IMR-90 (cell line): Measurements from ENCODE around the gene DNAJB2. TPM values are rescaled to one million over a fixed set of nuclear protein-coding genes. Genes with fewer than 3 reads are reported as not detected.

Source experiments
- ATAC-seq: fragments of 200-7000 bp; cut with Tn5 transposase; 2 replicates; pipeline ENCODE4 v1.9.1; 2020; ENCODE audit warnings: low read depth, mild to moderate bottlenecking, moderate library complexity
- BruUV-seq: library from RNA; stranded (reverse); fragments of 400-500 nt; replicated peaks from 2 replicates; lab custom pipeline; 2021; lab: Mats Ljungman, UMichigan
- CTCF ChIA-PET: fragments of 300-600 bp; formaldehyde crosslinking; extraction: SDS; loops from one replicate; lab custom pipeline; 2021; ENCODE audit warnings: antibody characterized with exemption; lab: Yijun Ruan, JAX
- POLR2A ChIA-PET: fragments of 300-600 bp; sonication (Branson Sonifier 250); formaldehyde crosslinking; loops from one replicate; lab custom pipeline; 2022; ENCODE audit warnings: antibody characterized with exemption; ENCODE audit not compliant: unreplicated experiment; lab: Charles Lee
- DNase-seq: peaks from one replicate; pipeline ENCODE4 v3.0.0; 2013
- H2AFZ ChIP-seq: replicated peaks from 2 replicates; pipeline ENCODE3; 2013; ENCODE audit warnings: low read length, mild to moderate bottlenecking; ENCODE audit not compliant: poor library complexity
- H2AK5ac ChIP-seq: 2 replicates; pipeline ENCODE4 v1.6.1; 2013; ENCODE audit warnings: low read depth, low read length, inconsistent platforms
- H2AK9ac ChIP-seq: replicated peaks from 2 replicates; pipeline ENCODE3; 2013; ENCODE audit warnings: mild to moderate bottlenecking, low read depth, low read length, moderate library complexity; ENCODE audit not compliant: poor library complexity
- H2BK120ac ChIP-seq: 2 replicates; pipeline ENCODE4 v1.6.1; 2013; ENCODE audit warnings: low read depth, low read length, inconsistent platforms
- H2BK15ac ChIP-seq: 3 replicates; pipeline ENCODE4 v1.6.1; 2013; ENCODE audit warnings: low read depth, low read length, inconsistent platforms
- H2BK20ac ChIP-seq: 2 replicates; pipeline ENCODE4 v1.6.1; 2013; ENCODE audit warnings: low read depth, mild to moderate bottlenecking, inconsistent platforms, low read length, moderate library complexity
- H2BK5ac ChIP-seq: 2 replicates; pipeline ENCODE4 v1.6.1; 2013; ENCODE audit warnings: mild to moderate bottlenecking, low read depth, low read length, inconsistent platforms; ENCODE audit not compliant: poor library complexity, severe bottlenecking
- H3K14ac ChIP-seq: replicated peaks from 2 replicates; pipeline ENCODE4 v1.6.1; 2013; ENCODE audit warnings: low read depth, low read length, inconsistent platforms
- H3K18ac ChIP-seq: 2 replicates; pipeline ENCODE4 v1.6.1; 2013; ENCODE audit warnings: low read depth, low read length, control low read depth
- H3K23ac ChIP-seq: 2 replicates; pipeline ENCODE4 v1.6.1; 2013; ENCODE audit warnings: low read depth, low read length, inconsistent platforms
- H3K27ac ChIP-seq: 2 replicates; pipeline ENCODE4 v1.5.1; 2013; ENCODE audit warnings: mild to moderate bottlenecking, control low read depth, low read length; ENCODE audit not compliant: insufficient read depth
- H3K27me3 ChIP-seq: 2 replicates; pipeline ENCODE4 v1.6.1; 2013; ENCODE audit warnings: low read length; ENCODE audit not compliant: control insufficient read depth, insufficient read depth
- H3K36me3 ChIP-seq: 2 replicates; pipeline ENCODE4 v1.6.1; 2013; ENCODE audit warnings: low read length, mixed read lengths; ENCODE audit not compliant: control insufficient read depth, insufficient read depth
- H3K4ac ChIP-seq: 2 replicates; pipeline ENCODE4 v1.6.1; 2013; ENCODE audit warnings: low read depth, low read length, inconsistent platforms
- H3K4me1 ChIP-seq: 2 replicates; pipeline ENCODE4 v1.6.1; 2013; ENCODE audit warnings: low read length, mixed read lengths; ENCODE audit not compliant: control insufficient read depth, insufficient read depth
- H3K4me2 ChIP-seq: 2 replicates; pipeline ENCODE4 v1.6.1; 2013; ENCODE audit warnings: low read depth, mild to moderate bottlenecking, control low read depth, low read length, moderate library complexity
- H3K4me3 ChIP-seq: 2 replicates; pipeline ENCODE4 v1.5.1; 2013; ENCODE audit warnings: low read depth, mild to moderate bottlenecking, control low read depth, low read length, moderate library complexity; ENCODE audit not compliant: insufficient read depth
- H3K56ac ChIP-seq: 2 replicates; pipeline ENCODE4 v1.6.1; 2013; ENCODE audit warnings: low read length, inconsistent platforms; ENCODE audit not compliant: insufficient read depth; ENCODE audit errors: extremely low read depth
- H3K79me1 ChIP-seq, 2 experiments: 2 replicates each; pipeline ENCODE4 v1.6.1; 2013; ENCODE audit warnings: low read length in 2 of 2, inconsistent platforms in 1 of 2, low read depth in 1 of 2
- H3K9ac ChIP-seq: 2 replicates; pipeline ENCODE4 v1.6.1; 2013; ENCODE audit warnings: low read depth, low read length, control low read depth
- H3K9me1 ChIP-seq: 2 replicates; pipeline ENCODE4 v1.6.1; 2013; ENCODE audit warnings: low read length, inconsistent platforms; ENCODE audit not compliant: insufficient read depth
- H3K9me3 ChIP-seq: 2 replicates; pipeline ENCODE4 v1.6.1; 2013; ENCODE audit warnings: low read length; ENCODE audit not compliant: control insufficient read depth, insufficient read depth
- H4K20me1 ChIP-seq: 2 replicates; pipeline ENCODE4 v1.6.1; 2013; ENCODE audit warnings: low read length, inconsistent platforms; ENCODE audit not compliant: insufficient read depth
- H4K5ac ChIP-seq: 2 replicates; pipeline ENCODE4 v1.6.1; 2013; ENCODE audit warnings: mild to moderate bottlenecking, low read depth, low read length, control low read depth
- H4K8ac ChIP-seq, 2 experiments: 2 replicates each; pipeline ENCODE4 v1.6.1; 2013; ENCODE audit warnings: low read depth in 2 of 2, low read length in 2 of 2, control low read depth in 1 of 2, inconsistent platforms in 1 of 2
- H4K91ac ChIP-seq: 2 replicates; pipeline ENCODE4 v1.6.1; 2013; ENCODE audit warnings: low read depth, low read length, inconsistent platforms; ENCODE audit not compliant: insufficient read depth
- BHLHE40 ChIP-seq: fragments of 150-350 bp; IDR thresholded peaks from 2 replicates; pipeline ENCODE4 v1.6.1; 2016; ENCODE audit warnings: mild to moderate bottlenecking, low read depth, low read length
- CEBPB ChIP-seq: IDR thresholded peaks from 2 replicates; pipeline ENCODE4 v1.6.1; 2012; ENCODE audit warnings: low read depth, low read length, improper control_type of control experiment
- CHD1 ChIP-seq: IDR thresholded peaks from 2 replicates; pipeline ENCODE4 v1.6.1; 2012; ENCODE audit warnings: low read depth, low read length, improper control_type of control experiment
- FOS ChIP-seq: fragments of 150-350 bp; IDR thresholded peaks from 2 replicates; pipeline ENCODE4 v1.6.1; 2016; ENCODE audit warnings: low read depth, low read length
- MAFK ChIP-seq: IDR thresholded peaks from 2 replicates; pipeline ENCODE4 v1.6.1; 2012; ENCODE audit warnings: low read depth, low read length, improper control_type of control experiment
- MAZ ChIP-seq: IDR thresholded peaks from 2 replicates; pipeline ENCODE4 v1.6.1; 2012; ENCODE audit warnings: low read depth, mild to moderate bottlenecking, low read length, improper control_type of control experiment, moderate library complexity, borderline replicate concordance
- MXI1 ChIP-seq: IDR thresholded peaks from 2 replicates; pipeline ENCODE4 v1.6.1; 2012; ENCODE audit warnings: low read depth, mild to moderate bottlenecking, low read length, moderate library complexity, borderline replicate concordance
- NFE2L2 ChIP-seq: fragments of 150-350 bp; IDR thresholded peaks from 2 replicates; pipeline ENCODE4 v1.6.1; 2016; ENCODE audit warnings: low read depth, mild to moderate bottlenecking, low read length
- POLR2A ChIP-seq: IDR thresholded peaks from 2 replicates; pipeline ENCODE4 v1.6.1; 2012; ENCODE audit warnings: mild to moderate bottlenecking, low read depth, low read length
- RAD21 ChIP-seq: IDR thresholded peaks from 2 replicates; pipeline ENCODE4 v1.6.1; 2012; ENCODE audit warnings: low read length, improper control_type of control experiment
- RCOR1 ChIP-seq: IDR thresholded peaks from 2 replicates; pipeline ENCODE4 v1.6.1; 2012; ENCODE audit warnings: mild to moderate bottlenecking, low read length, improper control_type of control experiment; ENCODE audit not compliant: insufficient replicate concordance
- RFX5 ChIP-seq: IDR thresholded peaks from 2 replicates; pipeline ENCODE4 v1.8.0; 2012; ENCODE audit warnings: low read depth, mild to moderate bottlenecking, low read length, moderate library complexity
- SMC3 ChIP-seq: fragments of 150-350 bp; IDR thresholded peaks from 2 replicates; pipeline ENCODE4 v1.6.1; 2016; ENCODE audit warnings: low read depth, mild to moderate bottlenecking, antibody characterized with exemption, low read length, moderate library complexity
- WGBS, 2 experiments: methylation state at CpG; one replicate each; pipeline versions ENCODE4 v1.1.5 to v1.1.7; 2013; ENCODE audit warnings: missing lambda C conversion rate in 2 of 2; ENCODE audit not compliant: insufficient read length in 1 of 2; ENCODE audit errors: extremely low coverage in 2 of 2; 5-methylcytosine and 5-hydroxymethylcytosine counted together
- dilution Hi-C: fragments of 300-500 bp; cut with HindIII; formaldehyde crosslinking; loops from one replicate; pipeline ENCODE4 v1.14.3; 2018; ENCODE audit warnings: low sequenced_read_pairs; ENCODE audit not compliant: unreplicated experiment
- in situ Hi-C: fragments of 300-500 bp; cut with MboI; formaldehyde crosslinking; loops from 3 replicates; pipeline ENCODE4 v1.14.3; 2019; ENCODE audit warnings: low sequenced_read_pairs, inconsistent platforms, mixed read lengths
- intact Hi-C: fragments of 100-400 bp; cut with micrococcal nuclease; formaldehyde crosslinking; loops from 2 replicates; pipeline ENCODE4 v1.10.0; 2022
- polyA plus RNA-seq, 3 experiments: library from polyadenylated mRNA; depleted of rRNA; stranded (reverse); fragments of >200 nt; gene quantifications; 2 replicates each; pipeline ENCODE4 v1.2.3, GENCODE V29; 2012; ENCODE audit warnings: low replicate concordance in 1 of 3
- total RNA-seq: library from RNA; depleted of rRNA; stranded (reverse); fragments of >200 nt; gene quantifications from 2 replicates; pipeline ENCODE4 v1.2.3, GENCODE V29; 2012
- TF ChIP-seq, protein P1 (sequence below): fragments of 150-350 bp; IDR thresholded peaks from 2 replicates; pipeline ENCODE4 v1.6.1; 2016; ENCODE audit warnings: low read depth, mild to moderate bottlenecking, low read length, moderate library complexity, borderline replicate concordance
- TF ChIP-seq, protein P2 (sequence below): fragments of 150-350 bp; IDR thresholded peaks from 2 replicates; pipeline ENCODE4 v1.6.1; 2017; ENCODE audit warnings: mild to moderate bottlenecking, antibody characterized with exemption, low read length, low read depth
- TF ChIP-seq, protein P3 (sequence below): conservative IDR thresholded peaks from 2 replicates; pipeline ENCODE4 v1.5.1; 2012; ENCODE audit warnings: mild to moderate bottlenecking, low read depth, low read length, improper control_type of control experiment

The DNAJB2 gene
- total and polyA plus RNA-seq, 2 of the 4 experiments (the other 2 are of a cell fraction) = 30.6 to 45.8 TPM

DNA sequence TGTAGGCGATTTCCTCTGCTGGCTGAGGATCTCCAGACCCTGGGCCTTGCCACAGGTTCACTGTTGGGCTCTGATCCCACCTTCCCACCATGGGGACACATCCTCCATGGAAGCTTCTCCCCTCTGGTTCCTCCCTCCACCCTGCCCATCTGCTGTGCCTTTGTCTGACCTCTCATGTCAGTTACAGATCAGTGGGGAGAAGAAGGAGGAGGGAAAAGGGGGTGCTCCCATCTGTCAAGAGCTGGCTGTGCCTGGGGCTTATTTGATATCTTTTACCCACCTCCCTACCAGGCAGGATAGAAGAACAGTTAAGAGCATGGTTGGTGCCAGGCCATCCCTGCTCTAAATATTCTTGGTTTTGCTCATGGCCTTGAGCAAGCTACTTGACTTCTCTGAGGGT lies 12.3 kb upstream of the DNAJB2 start:
- Histone ChIP-seq H2BK15ac (no peak overlapping the region), H3K4ac (no peak overlapping the region), H3K56ac (no peak overlapping the region), H2AFZ (no peak overlapping the region), H4K5ac (no peak overlapping the region), H3K4me2 (no peak overlapping the region), H3K18ac (no peak overlapping the region), H3K9me3 (no peaks in the 10 kb centered on the region), H4K20me1 (no peaks in the 10 kb centered on the region), H3K9ac (no peak overlapping the region), H2AK9ac (no peak overlapping the region), H2BK120ac (no peak overlapping the region), H3K4me1 (no peaks in the 10 kb centered on the region), H3K4me3 (no peak overlapping the region), H3K27me3 (peaks cover 29% of the 10 kb centered on the region), H3K79me1 (no peaks in the 10 kb centered on the region), H3K36me3 (no peaks in the 10 kb centered on the region), H3K23ac (no peak overlapping the region; the same call in 1 of the 2 replicates), H4K91ac (no peak overlapping the region), H2BK20ac (no peak overlapping the region), H2AK5ac (no peak overlapping the region), H3K14ac (no peak overlapping the region), H4K8ac (no peak overlapping the region), H3K9me1 (no peaks in the 10 kb centered on the region), H3K27ac (no peak overlapping the region), H2BK5ac (no peak overlapping the region)
- no peak for DNase-seq
- BruUV-seq = no TSS peak
- ChIA-PET CTCF (interaction anchor here (1.1 kb wide), 1 partner anchor 12 kb away, joined by 3 read pairs; the partner anchor contains the start of gene DNAJB2), POLR2A (no interaction called here)
- ATAC-seq = no peak
- in situ Hi-C loops = no loop called here
- no CpG with 5 or more reads among the region's 1 CpG for WGBS, 2 experiments
- intact Hi-C loops = no loop called here
- dilution Hi-C loops = no loop called here
- TF ChIP-seq, protein P1, sequence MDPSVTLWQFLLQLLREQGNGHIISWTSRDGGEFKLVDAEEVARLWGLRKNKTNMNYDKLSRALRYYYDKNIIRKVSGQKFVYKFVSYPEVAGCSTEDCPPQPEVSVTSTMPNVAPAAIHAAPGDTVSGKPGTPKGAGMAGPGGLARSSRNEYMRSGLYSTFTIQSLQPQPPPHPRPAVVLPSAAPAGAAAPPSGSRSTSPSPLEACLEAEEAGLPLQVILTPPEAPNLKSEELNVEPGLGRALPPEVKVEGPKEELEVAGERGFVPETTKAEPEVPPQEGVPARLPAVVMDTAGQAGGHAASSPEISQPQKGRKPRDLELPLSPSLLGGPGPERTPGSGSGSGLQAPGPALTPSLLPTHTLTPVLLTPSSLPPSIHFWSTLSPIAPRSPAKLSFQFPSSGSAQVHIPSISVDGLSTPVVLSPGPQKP = no peak
- no peak for TF ChIP-seq CEBPB
- no peak for TF ChIP-seq SMC3
- TF ChIP-seq MAFK = no peak
- TF ChIP-seq POLR2A = no peak
- TF ChIP-seq NFE2L2 = no peak
- no peak for TF ChIP-seq MXI1
- no peak for TF ChIP-seq RCOR1
- TF ChIP-seq RAD21 = no peak
- no peak for TF ChIP-seq FOS
- no peak for TF ChIP-seq RFX5
- TF ChIP-seq, protein P2, sequence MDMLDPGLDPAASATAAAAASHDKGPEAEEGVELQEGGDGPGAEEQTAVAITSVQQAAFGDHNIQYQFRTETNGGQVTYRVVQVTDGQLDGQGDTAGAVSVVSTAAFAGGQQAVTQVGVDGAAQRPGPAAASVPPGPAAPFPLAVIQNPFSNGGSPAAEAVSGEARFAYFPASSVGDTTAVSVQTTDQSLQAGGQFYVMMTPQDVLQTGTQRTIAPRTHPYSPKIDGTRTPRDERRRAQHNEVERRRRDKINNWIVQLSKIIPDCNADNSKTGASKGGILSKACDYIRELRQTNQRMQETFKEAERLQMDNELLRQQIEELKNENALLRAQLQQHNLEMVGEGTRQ = no peak
- TF ChIP-seq BHLHE40 = no peak
- TF ChIP-seq CHD1 = no peak
- no peak for TF ChIP-seq MAZ
- TF ChIP-seq, protein P3, sequence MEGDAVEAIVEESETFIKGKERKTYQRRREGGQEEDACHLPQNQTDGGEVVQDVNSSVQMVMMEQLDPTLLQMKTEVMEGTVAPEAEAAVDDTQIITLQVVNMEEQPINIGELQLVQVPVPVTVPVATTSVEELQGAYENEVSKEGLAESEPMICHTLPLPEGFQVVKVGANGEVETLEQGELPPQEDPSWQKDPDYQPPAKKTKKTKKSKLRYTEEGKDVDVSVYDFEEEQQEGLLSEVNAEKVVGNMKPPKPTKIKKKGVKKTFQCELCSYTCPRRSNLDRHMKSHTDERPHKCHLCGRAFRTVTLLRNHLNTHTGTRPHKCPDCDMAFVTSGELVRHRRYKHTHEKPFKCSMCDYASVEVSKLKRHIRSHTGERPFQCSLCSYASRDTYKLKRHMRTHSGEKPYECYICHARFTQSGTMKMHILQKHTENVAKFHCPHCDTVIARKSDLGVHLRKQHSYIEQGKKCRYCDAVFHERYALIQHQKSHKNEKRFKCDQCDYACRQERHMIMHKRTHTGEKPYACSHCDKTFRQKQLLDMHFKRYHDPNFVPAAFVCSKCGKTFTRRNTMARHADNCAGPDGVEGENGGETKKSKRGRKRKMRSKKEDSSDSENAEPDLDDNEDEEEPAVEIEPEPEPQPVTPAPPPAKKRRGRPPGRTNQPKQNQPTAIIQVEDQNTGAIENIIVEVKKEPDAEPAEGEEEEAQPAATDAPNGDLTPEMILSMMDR = no peak
